ENCODE measurements around the gene CLDN3. TPM values are rescaled to one million over a fixed set of nuclear protein-coding genes. Genes with fewer than 3 reads are reported as not detected.
"Not testable (repeated sequence)": the region's sequence is repeated elsewhere in the genome, so short reads cannot be mapped to it uniquely, and the experiment has no call there.

CLDN3 gene
- total and polyA plus RNA-seq, 2 donors (not counting 1 experiment from before 2014, with no cell fraction given), result not detected

- POLR2A ChIA-PET, result interaction anchor here (0.6 to 0.7 kb wide), 2 partner anchors 12 to 16 kb away, joined by 4 read pairs; partner anchors contain the start of gene ABHD11
- H3K9me3 Mint-ChIP-seq (ENCODE audit: insufficient read depth), result no peaks in the 10 kb centered on the region
Observed at GRCh38 chr7:73722785-73723184, 47.3 kb downstream of the CLDN3 start.

GRCh38 chr7:73722182-73722581 is 47.9 kb downstream of the CLDN3 start:
- not testable (repeated sequence) for H2AFZ ChIP-seq (ENCODE audit: insufficient read depth, low read depth, low read length, poor library complexity, severe bottlenecking)

More at GRCh38 chr7:73722785-73723184, 47.3 kb downstream of the CLDN3 start:
- H3K4me3 Mint-ChIP-seq, result no peak overlapping the region
- TF ChIP-seq EZH2 (IDR thresholded peaks at IDR 0.05; ENCODE audit: borderline replicate concordance, insufficient read depth, low read depth, low read length, poor library complexity, severe bottlenecking), result no peak
- no peak for TF ChIP-seq CTCF (IDR thresholded peaks at IDR 0.05)
- no peak overlapping the region for H3K27ac Mint-ChIP-seq
- Histone ChIP-seq H3K27me3 (replicated peaks in 1 of 4; ENCODE audit: control extremely low read depth in 1 of 4, control insufficient read depth in 3 of 4, insufficient read depth in 4 of 4, low read length in 3 of 4) (peaks cover 0 to 40% (median 16%) of the 10 kb centered on the region in 4 experiments), H3K4me3 (ENCODE audit: control extremely low read depth in 1 of 5, extremely low read depth in 1 of 5, insufficient read depth in 1 of 5, low read depth in 2 of 5, low read length in 4 of 5) (no peak overlapping the region), H4K20me1 (ENCODE audit: control insufficient read depth, insufficient read depth, low read length, poor library complexity, severe bottlenecking) (peaks cover 6% of the 10 kb centered on the region), H3K27ac (ENCODE audit: low read length in 2 of 2) (no peak overlapping the region), H3K4me1 (ENCODE audit: control insufficient read depth in 2 of 2, insufficient read depth in 2 of 2, low read length in 2 of 2) (peaks cover 19 to 21% of the 10 kb centered on the region in 2 donors), H3K4me2 (replicated peaks; ENCODE audit: low read depth, low read length, poor library complexity, severe bottlenecking) (no peak overlapping the region), H3K79me2 (ENCODE audit: control insufficient read depth, insufficient read depth, low read length) (no peaks in the 10 kb centered on the region), H3K36me3 (replicated peaks in 1 of 2; ENCODE audit: control extremely low read depth in 1 of 2, control insufficient read depth in 1 of 2, extremely low read depth in 1 of 2, insufficient read depth in 2 of 2, low read length in 1 of 2) (no peaks in the 10 kb centered on the region), H2AFZ (ENCODE audit: insufficient read depth, low read depth, low read length, poor library complexity, severe bottlenecking) (no peak overlapping the region), H3K9ac (ENCODE audit: low read length) (no peak overlapping the region), H3K9me3 (ENCODE audit: control extremely low read depth in 1 of 3, control insufficient read depth in 2 of 3, insufficient read depth in 1 of 3, low read length in 2 of 3) (peaks cover 0 to 11% (median 0%) of the 10 kb centered on the region in 3 donors)
- intact Hi-C loops (cut with micrococcal nuclease), result no loop called here
- 66% methylated on average over 5 of the region's 6 CpGs for WGBS (ENCODE audit: insufficient coverage)
- H3K27me3 Mint-ChIP-seq, result peaks cover 12% of the 10 kb centered on the region
- CTCF ChIA-PET, result interaction anchor here (0.6 to 6.4 kb wide), 3 partner anchors 11 to 136 kb away, joined by 3 to 93 read pairs (median 3); no protein-coding TSS in a partner anchor
- ATAC-seq (ENCODE audit: low read depth) (no peak), DNase-seq (no peak)
- H3K4me1 Mint-ChIP-seq, result peaks cover 16% of the 10 kb centered on the region

More at GRCh38 chr7:73722182-73722581, 47.9 kb downstream of the CLDN3 start:
- Histone ChIP-seq H3K4me1 (ENCODE audit: control insufficient read depth in 2 of 2, insufficient read depth in 2 of 2, low read length in 2 of 2) (peaks cover 25 to 27% of the 10 kb centered on the region in 2 donors), H3K9me3 (ENCODE audit: control extremely low read depth in 1 of 3, control insufficient read depth in 2 of 3, insufficient read depth in 1 of 3, low read length in 2 of 3) (peaks cover 0 to 11% (median 0%) of the 10 kb centered on the region in 3 donors), H4K20me1 (ENCODE audit: control insufficient read depth, insufficient read depth, low read length, poor library complexity, severe bottlenecking) (peaks cover 12% of the 10 kb centered on the region), H3K27me3 (replicated peaks in 1 of 4; ENCODE audit: control extremely low read depth in 1 of 4, control insufficient read depth in 3 of 4, insufficient read depth in 4 of 4, low read length in 3 of 4) (peaks cover 0 to 46% (median 21%) of the 10 kb centered on the region in 4 experiments)
- 100% methylated on average over 2 of the region's 4 CpGs for WGBS (ENCODE audit: insufficient coverage)
- H3K4me3 ChIP-seq (ENCODE audit: control extremely low read depth in 1 of 5, extremely low read depth in 1 of 5, insufficient read depth in 1 of 5, low read depth in 2 of 5, low read length in 4 of 5); H3K4me2 ChIP-seq (replicated peaks; ENCODE audit: low read depth, low read length, poor library complexity, severe bottlenecking); intact Hi-C loops (cut with micrococcal nuclease); H3K27ac Mint-ChIP-seq; H3K9ac ChIP-seq (ENCODE audit: low read length); DNase-seq; H3K79me2 ChIP-seq (ENCODE audit: control insufficient read depth, insufficient read depth, low read length); H3K27ac ChIP-seq (ENCODE audit: low read length in 2 of 2); H3K9me3 Mint-ChIP-seq (ENCODE audit: insufficient read depth); H3K4me3 Mint-ChIP-seq; ATAC-seq (ENCODE audit: low read depth); H3K36me3 ChIP-seq (replicated peaks in 1 of 2; ENCODE audit: control extremely low read depth in 1 of 2, control insufficient read depth in 1 of 2, extremely low read depth in 1 of 2, insufficient read depth in 2 of 2, low read length in 1 of 2): not testable (repeated sequence)
- CTCF ChIA-PET, result interaction anchor here (0.7 to 6.4 kb wide), 3 partner anchors 13 to 135 kb away, joined by 3 to 93 read pairs (median 3); no protein-coding TSS in a partner anchor
- H3K4me1 Mint-ChIP-seq, result peaks cover 20% of the 10 kb centered on the region
- POLR2A ChIA-PET, result interaction anchor here (0.7 kb wide), 1 partner anchor 17 kb away, joined by 4 read pairs; the partner anchor contains the start of gene ABHD11
- peaks cover 15% of the 10 kb centered on the region for H3K27me3 Mint-ChIP-seq

All from B cell (primary cell).